Activated CD4-positive, alpha-beta memory T cell treated with anti-CD3 and anti-CD28 coated beads for 36 hours (primary cell): Measurements from ENCODE around the gene GAS6. TPM values are rescaled to one million over a fixed set of nuclear protein-coding genes. Genes with fewer than 3 reads are reported as not detected.

Experiments used
- CTCF ChIA-PET: fragments of 350-600 bp; sonication (Branson Sonifier 250); formaldehyde crosslinking; loops from one replicate; lab custom pipeline; 2021; ENCODE audit warnings: antibody characterized with exemption, inconsistent platforms; lab: Charles Lee
- POLR2A ChIA-PET: fragments of 350-600 bp; sonication (Branson Sonifier 250); formaldehyde crosslinking; loops from one replicate; lab custom pipeline; 2021; ENCODE audit warnings: antibody characterized with exemption; lab: Charles Lee
- DNase-seq: peaks from one replicate; pipeline ENCODE4 v3.0.0-alpha.2; 2020
- H3K27ac Mint-ChIP-seq: one replicate; pipeline ENCODE4 v1.8.0; 2021; ENCODE audit warnings: mixed read lengths
- H3K27me3 Mint-ChIP-seq: one replicate; pipeline ENCODE4 v1.8.0; 2021; ENCODE audit warnings: mixed read lengths
- H3K36me3 Mint-ChIP-seq: one replicate; pipeline ENCODE4 v1.8.0; 2021; ENCODE audit warnings: mixed read lengths
- H3K4me1 Mint-ChIP-seq: one replicate; pipeline ENCODE4 v1.8.0; 2021; ENCODE audit warnings: low read depth, mixed read lengths
- H3K4me3 Mint-ChIP-seq: one replicate; pipeline ENCODE4 v1.8.0; 2021; ENCODE audit warnings: mild to moderate bottlenecking, mixed read lengths
- H3K9me3 Mint-ChIP-seq: one replicate; pipeline ENCODE4 v1.8.0; 2021; ENCODE audit warnings: mixed read lengths
- intact Hi-C: fragments of 100-400 bp; cut with micrococcal nuclease; formaldehyde crosslinking; loops from one replicate; pipeline ENCODE4 v1.15.1; 2023
- total RNA-seq, 2 experiments: library from RNA; stranded (reverse); gene quantifications; one replicate each; pipeline ENCODE4 v1.2.3, GENCODE V29; 2021

Gene GAS6
- total RNA-seq, 2 experiments from 2014 or later, result 1.5 TPM

DNA sequence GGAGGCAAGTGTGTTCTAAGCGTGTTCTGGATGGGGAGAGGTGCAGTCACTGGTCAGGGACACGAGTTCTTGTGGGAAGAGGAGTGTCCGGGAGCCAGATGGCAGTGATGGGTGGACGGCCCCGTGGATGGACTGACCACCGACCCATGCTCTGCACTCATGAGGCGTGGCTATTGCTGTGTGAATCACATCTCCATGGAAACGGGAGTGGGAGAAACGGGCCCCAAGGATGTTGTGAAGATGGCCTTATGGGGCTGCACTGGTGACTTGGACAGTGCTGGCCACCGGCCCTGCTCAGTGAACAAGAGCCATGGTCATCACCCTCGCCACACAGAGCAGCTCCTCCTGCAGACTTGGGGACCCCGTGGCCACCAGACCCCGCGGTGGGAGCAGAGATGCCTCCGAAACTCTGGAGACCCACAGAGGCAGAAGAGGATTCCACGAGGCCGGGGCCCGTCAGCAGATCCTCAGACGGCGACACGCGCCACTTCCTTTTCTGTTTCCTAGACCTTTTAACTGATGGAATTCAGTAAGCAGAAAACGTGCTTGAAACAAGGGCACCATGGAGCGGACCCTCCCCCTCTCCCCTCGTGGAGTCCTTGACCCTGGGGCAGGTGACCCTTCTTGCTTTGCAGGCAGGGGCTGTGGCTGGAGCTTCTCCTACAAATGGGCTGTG is 47.5 kb downstream of the GAS6 start:
- ChIA-PET CTCF (interaction anchor here (0.6 to 1.3 kb wide), 5 partner anchors 10 to 412 kb away, joined by 3 to 4 read pairs (median 3); no protein-coding TSS in a partner anchor), POLR2A (no interaction called here)
- peak overlapping the region; percentile 92 for H3K4me3 Mint-ChIP-seq
- peaks cover 2% of the 10 kb centered on the region for H3K36me3 Mint-ChIP-seq
- H3K27ac Mint-ChIP-seq, result peak overlapping the region; percentile 51
- peaks cover 2% of the 10 kb centered on the region for H3K27me3 Mint-ChIP-seq
- peaks cover 19% of the 10 kb centered on the region for H3K4me1 Mint-ChIP-seq
- DNase-seq, result no peak
- intact Hi-C loops, result loop anchor here (2.0 to 10.0 kb wide), 2 partner anchors 88 to 308 kb away; no protein-coding TSS in a partner anchor
- H3K9me3 Mint-ChIP-seq, result no peaks in the 10 kb centered on the region

DNA sequence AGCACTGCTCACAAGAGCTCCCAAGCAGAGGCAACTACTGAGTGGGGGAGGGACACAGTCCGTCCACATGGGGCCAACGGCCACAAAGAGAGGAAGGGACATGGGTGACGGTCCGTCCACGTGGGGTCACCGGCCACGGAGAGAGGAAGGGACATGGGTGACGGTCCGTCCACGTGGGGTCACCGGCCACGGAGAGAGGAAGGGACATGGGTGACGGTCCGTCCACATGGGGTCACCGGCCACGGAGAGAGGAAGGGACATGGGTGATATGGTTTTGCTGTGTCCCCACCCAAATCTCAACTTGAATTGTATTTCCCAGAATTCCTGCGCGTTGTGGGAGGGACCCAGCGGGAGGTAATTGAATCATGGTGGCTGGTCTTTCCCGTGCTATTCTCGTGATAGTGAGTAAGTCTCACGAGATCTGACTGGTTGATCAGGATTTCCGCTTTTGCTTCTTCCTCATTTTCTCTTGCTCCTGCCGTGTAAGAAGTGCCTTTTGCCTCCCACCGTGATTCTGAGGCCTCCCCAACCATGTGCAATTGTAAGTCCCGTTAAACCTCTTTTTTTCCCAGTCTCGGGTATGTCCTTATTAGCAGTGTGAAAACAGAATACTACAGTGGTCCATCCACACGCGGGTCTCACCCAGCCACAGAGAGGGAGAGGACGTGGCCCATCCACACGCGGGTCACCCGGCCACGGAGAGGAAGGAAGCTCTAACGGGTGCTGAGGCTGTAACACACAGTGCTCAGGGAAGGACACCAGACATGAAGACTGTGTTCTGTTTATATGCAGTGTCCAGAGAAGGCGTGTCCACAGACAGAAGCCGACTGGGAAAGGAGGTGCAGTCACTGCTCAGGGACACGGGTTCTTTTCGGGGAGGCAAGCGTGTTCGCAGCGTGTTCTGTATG is 48.5 kb downstream of the GAS6 start:
- intact Hi-C loops, result loop anchor here (2.0 to 10.0 kb wide), 2 partner anchors 89 to 309 kb away; no protein-coding TSS in a partner anchor
- H3K27me3 Mint-ChIP-seq, result peaks cover 2% of the 10 kb centered on the region
- peak overlapping the region; percentile 92 for H3K4me3 Mint-ChIP-seq
- peaks cover 2% of the 10 kb centered on the region for H3K36me3 Mint-ChIP-seq
- CTCF ChIA-PET, result no interaction called here
- peak overlapping the region; percentile 59 for H3K27ac Mint-ChIP-seq
- no peaks in the 10 kb centered on the region for H3K9me3 Mint-ChIP-seq
- DNase-seq, result peak; percentile 49
- H3K4me1 Mint-ChIP-seq, result peaks cover 19% of the 10 kb centered on the region
- POLR2A ChIA-PET, result no interaction called here

DNA sequence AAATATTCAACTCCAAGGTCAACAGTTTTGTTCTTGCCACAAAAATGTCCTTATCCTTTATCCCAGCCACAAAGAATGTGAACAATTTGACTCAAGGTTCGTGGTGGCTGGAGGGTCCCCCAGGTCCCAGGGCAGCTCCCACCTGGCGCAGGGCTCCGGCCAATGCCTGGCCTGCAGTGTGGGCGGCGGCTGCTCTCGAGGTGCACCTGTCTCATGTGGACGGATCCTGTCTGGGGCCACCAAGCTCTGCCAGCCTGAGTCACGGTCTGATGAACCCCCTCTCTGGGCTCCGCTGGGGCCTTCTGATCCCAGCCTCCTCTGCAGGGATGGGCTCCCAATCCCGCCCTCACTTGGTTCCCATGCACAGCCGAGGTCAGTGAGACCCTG is 49.4 kb downstream of the GAS6 start:
- intact Hi-C loops, result loop anchor here (10.0 kb wide), 1 partner anchor 310 kb away; no protein-coding TSS in a partner anchor
- H3K27me3 Mint-ChIP-seq, result peaks cover 2% of the 10 kb centered on the region
- DNase-seq, result no peak
- no peak overlapping the region for H3K27ac Mint-ChIP-seq
- H3K4me1 Mint-ChIP-seq, result peaks cover 19% of the 10 kb centered on the region
- peaks cover 2% of the 10 kb centered on the region for H3K9me3 Mint-ChIP-seq
- peaks cover 2% of the 10 kb centered on the region for H3K36me3 Mint-ChIP-seq
- POLR2A ChIA-PET, result no interaction called here
- no peak overlapping the region for H3K4me3 Mint-ChIP-seq
- CTCF ChIA-PET, result no interaction called here

DNA sequence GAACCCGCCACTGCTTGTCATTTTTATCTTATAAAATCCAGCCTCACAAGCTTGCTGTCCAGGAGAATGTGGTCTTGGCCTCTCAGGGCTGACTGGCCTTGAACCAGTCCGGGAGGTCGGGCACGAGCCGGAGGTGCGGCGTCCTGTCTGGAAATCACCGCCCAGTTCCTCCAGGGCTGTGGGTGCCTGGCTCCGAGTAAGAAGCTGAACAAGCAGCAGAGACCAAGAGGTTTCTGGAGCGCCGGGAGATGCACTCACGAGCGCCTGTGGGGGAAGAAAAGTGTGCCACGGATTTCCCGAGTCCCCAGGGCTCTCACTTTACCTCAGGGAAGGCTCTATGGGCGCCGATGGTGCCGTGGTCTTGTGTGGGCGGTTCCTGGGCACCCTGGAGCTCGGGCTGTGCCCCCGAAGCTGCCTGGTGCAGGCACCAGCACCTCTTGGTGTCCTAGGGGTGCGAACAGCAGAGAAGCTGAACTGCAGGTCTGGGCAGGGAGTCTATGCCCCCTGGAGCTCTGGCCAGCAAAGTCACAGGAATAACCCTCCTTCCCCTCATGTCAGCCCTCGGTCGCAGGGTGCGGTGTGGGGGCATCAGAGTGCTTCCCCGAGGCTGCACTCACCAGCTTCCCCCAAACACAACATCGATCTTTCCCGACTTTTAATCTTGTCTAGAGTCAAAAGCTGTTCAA is 50.0 kb downstream of the GAS6 start:
- peaks cover 19% of the 10 kb centered on the region for H3K4me1 Mint-ChIP-seq
- H3K27me3 Mint-ChIP-seq, result peaks cover 2% of the 10 kb centered on the region
- H3K4me3 Mint-ChIP-seq, result no peak overlapping the region
- intact Hi-C loops, result loop anchor here (10.0 kb wide), 1 partner anchor 311 kb away; no protein-coding TSS in a partner anchor
- H3K27ac Mint-ChIP-seq, result no peak overlapping the region
- peaks cover 4% of the 10 kb centered on the region for H3K9me3 Mint-ChIP-seq
- CTCF ChIA-PET, result no interaction called here
- no peak for DNase-seq
- peaks cover 2% of the 10 kb centered on the region for H3K36me3 Mint-ChIP-seq
- POLR2A ChIA-PET, result no interaction called here

DNA sequence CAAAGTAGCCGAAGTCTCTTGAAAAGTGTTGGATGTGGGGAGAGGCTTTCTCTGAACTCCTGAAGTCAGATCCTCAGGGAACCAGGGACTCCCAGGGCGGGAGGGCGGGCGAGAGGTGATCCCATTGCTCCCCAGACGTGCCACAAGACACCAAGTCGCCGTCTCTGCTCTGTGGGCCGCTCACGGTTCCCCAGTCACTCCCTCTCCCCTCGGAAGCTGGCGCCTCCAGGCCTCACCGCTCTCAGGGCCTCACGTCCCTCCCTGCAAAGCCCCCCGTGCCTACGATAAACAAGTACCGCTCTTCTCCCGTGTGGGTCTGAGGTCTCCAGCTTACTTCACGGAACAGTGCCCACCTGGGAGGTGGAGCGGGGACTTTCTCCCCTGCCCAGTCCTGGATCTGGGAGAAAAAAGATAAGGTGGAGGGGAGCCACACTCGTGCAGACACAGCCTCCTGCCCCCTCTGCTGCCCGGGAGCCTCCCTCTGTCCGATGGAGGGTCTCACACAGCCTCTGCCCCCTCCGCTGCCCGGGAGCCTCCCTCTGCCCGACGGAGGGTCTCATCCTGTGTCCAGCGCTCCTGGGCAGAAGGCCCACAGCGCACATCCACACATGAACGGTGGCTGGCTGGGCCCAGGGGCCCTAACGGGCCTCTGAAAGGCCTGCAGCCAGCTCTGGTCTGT is 50.7 kb downstream of the GAS6 start:
- Mint-ChIP-seq H3K27me3 (peaks cover 2% of the 10 kb centered on the region), H3K4me3 (no peak overlapping the region), H3K36me3 (peaks cover 2% of the 10 kb centered on the region), H3K27ac (no peak overlapping the region), H3K9me3 (peaks cover 10% of the 10 kb centered on the region), H3K4me1 (peaks cover 19% of the 10 kb centered on the region)
- ChIA-PET CTCF (no interaction called here), POLR2A (no interaction called here)
- DNase-seq, result no peak
- intact Hi-C loops, result loop anchor here (10.0 kb wide), 1 partner anchor 312 kb away; no protein-coding TSS in a partner anchor

DNA sequence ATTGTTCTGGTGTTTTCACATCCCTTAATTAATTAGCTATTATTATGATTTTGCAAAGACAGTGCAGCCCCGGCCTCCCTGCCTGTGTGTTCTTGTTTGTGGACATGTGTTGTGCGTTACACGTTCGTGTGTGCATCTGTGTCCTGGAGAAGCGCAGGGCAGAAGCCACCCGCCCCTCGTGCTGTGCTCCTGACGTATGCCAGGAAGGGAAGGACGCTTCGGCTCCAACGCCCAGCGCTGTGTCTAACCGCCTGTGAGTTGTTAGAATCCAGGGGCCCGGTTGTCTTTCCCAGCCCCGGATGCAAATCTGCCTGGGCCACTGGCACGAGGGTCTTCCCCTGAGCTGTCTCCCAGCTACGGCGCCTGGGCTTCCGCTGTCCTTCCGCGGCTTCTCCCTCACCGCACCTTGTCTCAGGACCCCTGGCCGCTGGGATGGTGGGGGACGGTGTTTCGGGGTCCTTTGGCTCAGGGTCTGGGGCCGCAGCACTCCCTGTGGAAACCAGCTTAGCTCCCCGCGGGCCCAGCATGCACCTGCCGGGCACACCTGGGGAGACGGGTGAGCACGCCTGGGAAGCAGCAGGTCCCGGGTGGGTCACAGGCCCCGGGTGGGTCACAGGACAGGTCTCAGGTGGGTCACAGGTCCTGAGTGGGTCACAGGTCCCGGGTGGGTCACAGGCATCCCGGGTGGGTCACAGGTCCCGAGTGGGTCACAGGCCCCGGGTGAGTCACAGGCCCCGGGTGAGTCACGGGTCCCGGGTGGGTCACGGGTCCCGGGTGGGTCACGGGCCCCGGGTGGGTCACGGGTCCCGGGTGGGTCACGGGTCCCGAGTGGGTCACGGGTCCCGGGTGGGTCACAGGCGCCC is 51.5 kb downstream of the GAS6 start:
- ChIA-PET POLR2A (no interaction called here), CTCF (no interaction called here)
- peaks cover 2% of the 10 kb centered on the region for H3K27me3 Mint-ChIP-seq
- H3K36me3 Mint-ChIP-seq, result peaks cover 5% of the 10 kb centered on the region
- DNase-seq, result no peak
- H3K9me3 Mint-ChIP-seq, result peaks cover 15% of the 10 kb centered on the region
- intact Hi-C loops, result loop anchor here (10.0 kb wide), 1 partner anchor 312 kb away; no protein-coding TSS in a partner anchor
- no peak overlapping the region for H3K27ac Mint-ChIP-seq
- H3K4me3 Mint-ChIP-seq, result no peak overlapping the region
- H3K4me1 Mint-ChIP-seq, result peaks cover 17% of the 10 kb centered on the region

DNA sequence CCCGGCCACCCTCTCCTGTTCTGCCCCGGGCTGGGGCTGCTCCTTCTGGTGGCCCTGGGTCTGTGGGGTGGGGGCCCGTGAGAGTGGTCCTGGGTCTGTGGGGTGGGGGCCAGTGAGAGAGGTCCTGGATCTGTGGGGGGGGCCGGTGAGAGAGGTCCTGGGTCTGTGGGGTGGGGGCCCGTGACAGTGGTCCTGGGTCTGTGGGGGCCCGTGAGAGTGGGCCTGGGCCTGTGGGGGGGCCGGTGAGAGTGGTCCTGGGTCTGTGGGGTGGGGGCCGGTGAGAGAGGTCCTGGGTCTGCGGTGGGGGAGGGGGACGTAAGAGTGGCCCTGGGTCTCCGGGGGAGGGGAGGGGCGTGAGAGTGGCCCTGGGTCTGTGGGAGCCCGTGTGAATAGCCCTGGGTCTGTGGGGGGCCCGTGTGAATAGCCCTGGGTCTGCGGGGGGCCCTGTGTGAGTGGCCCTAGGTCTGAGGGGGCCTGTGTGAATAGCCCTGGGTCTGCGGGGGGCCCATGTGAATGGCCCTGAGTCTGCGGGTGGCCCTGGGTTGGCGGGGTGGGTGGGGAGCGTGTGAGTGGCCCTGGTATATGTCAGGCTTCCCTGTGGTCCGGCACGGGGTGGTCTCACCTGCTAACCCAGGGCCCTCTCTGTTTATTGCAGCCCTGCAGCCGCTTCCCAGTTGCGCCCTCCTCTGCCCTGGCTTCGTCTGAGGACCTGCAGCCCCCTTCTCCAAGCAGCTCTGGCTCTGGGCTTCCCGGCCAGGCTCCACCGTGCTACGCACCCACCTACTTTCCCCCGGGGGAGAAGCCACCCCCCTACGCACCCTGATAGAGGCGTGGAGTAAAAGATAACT is 52.6 kb downstream of the GAS6 start:
- intact Hi-C loops, result loop anchor here (10.0 kb wide), 1 partner anchor 313 kb away; no protein-coding TSS in a partner anchor
- ChIA-PET POLR2A (no interaction called here), CTCF (no interaction called here)
- Mint-ChIP-seq H3K9me3 (peaks cover 15% of the 10 kb centered on the region), H3K4me3 (no peak overlapping the region), H3K36me3 (peaks cover 3% of the 10 kb centered on the region), H3K27ac (no peak overlapping the region), H3K4me1 (peaks cover 9% of the 10 kb centered on the region), H3K27me3 (no peaks in the 10 kb centered on the region)
- DNase-seq, result no peak

DNA sequence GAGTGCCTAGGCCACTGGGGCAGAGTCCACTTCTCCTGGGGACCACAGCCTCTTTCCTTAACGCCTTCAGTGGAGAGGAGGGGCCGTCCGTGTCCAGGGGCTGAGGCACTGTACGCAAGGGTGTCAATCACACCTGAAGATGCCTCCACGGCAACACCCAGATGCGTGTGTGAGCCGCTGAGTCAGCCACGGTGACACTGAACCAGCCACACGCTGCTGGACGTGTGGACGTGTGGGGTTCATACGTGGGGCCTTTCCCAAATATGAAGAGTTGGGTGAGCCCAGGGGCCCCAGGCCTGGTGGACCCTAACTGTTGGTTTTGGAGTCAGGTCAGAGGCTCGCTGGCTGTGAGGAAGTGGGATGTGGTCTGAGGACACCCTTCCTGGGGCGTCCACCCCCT is 53.2 kb downstream of the GAS6 start:
- Mint-ChIP-seq H3K4me1 (peaks cover 3% of the 10 kb centered on the region), H3K36me3 (peaks cover 3% of the 10 kb centered on the region), H3K27me3 (no peaks in the 10 kb centered on the region), H3K4me3 (no peak overlapping the region), H3K9me3 (peaks cover 15% of the 10 kb centered on the region), H3K27ac (no peak overlapping the region)
- ChIA-PET CTCF (no interaction called here), POLR2A (no interaction called here)
- intact Hi-C loops, result loop anchor here (10.0 kb wide), 1 partner anchor 314 kb away; no protein-coding TSS in a partner anchor
- no peak for DNase-seq

DNA sequence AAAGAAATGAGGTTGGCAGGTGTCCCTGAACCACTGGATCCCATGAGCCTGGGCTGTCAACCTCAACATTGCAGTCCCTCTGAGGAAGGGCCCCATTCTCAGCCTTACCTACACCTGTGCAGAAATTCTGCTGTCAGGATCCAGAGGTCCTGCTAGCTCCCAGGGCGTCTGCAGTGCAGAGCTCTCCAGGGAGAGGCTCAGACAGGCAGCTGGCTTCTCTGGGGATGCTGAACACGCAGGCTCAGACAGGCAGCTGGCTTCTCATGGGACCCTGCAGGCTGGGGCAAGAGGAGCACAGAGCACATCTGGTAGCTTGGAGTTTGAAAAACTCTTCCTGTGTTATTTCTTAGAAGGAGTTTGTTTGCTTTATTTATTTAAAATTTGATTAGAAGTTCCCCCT is 53.9 kb downstream of the GAS6 start:
- H3K36me3 Mint-ChIP-seq, result peaks cover 3% of the 10 kb centered on the region
- H3K27me3 Mint-ChIP-seq, result no peaks in the 10 kb centered on the region
- H3K4me3 Mint-ChIP-seq, result no peak overlapping the region
- POLR2A ChIA-PET, result no interaction called here
- no peaks in the 10 kb centered on the region for H3K4me1 Mint-ChIP-seq
- peaks cover 15% of the 10 kb centered on the region for H3K9me3 Mint-ChIP-seq
- H3K27ac Mint-ChIP-seq, result no peak overlapping the region
- intact Hi-C loops, result loop anchor here (10.0 kb wide), 1 partner anchor 315 kb away; no protein-coding TSS in a partner anchor
- CTCF ChIA-PET, result no interaction called here
- DNase-seq, result no peak

DNA sequence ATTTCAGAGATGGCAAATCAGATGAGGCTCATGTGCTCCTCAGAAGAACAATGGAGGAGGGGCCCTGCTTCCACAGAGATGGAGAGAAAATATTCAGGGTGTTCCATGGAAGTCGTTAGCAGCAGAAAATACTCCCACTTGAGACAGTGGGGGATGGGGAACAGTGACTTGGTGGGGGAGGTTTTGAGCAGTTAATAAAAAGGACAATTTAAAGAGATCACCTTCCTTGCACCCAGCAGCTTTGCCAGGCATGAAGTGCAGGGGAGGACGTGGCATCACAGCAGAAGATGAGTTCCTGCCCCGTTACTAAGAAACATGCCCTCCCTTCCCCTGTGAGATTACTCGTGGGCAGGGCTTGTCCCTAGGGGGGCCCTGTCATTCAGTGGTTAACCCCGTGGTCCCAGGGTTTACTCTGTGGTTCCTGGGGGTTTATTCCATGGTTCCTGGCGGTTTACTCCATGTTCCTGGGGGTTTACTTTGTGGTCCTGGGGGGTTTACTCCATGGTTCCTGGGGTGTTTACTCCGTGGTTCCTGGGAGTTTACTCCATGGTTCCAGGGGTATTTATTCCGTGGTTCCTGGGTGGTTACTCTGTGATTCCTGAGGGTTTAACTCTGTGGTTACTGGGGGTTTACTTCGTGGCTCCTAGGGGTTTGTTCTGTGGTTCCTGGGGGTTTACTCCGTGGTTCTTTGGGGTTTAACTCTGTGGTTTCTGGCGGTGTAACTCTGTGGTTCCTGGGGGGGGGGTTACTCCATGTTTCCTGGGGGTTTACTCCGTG is 55.6 kb downstream of the GAS6 start:
- no peaks in the 10 kb centered on the region for H3K27me3 Mint-ChIP-seq
- CTCF ChIA-PET, result no interaction called here
- H3K27ac Mint-ChIP-seq, result no peak overlapping the region
- intact Hi-C loops, result no loop called here
- DNase-seq, result no peak
- H3K4me1 Mint-ChIP-seq, result no peaks in the 10 kb centered on the region
- POLR2A ChIA-PET, result no interaction called here
- H3K4me3 Mint-ChIP-seq, result no peak overlapping the region
- H3K9me3 Mint-ChIP-seq, result peaks cover 15% of the 10 kb centered on the region
- peaks cover 3% of the 10 kb centered on the region for H3K36me3 Mint-ChIP-seq
